Endothelial cell of umbilical vein (primary cell): Measurements from ENCODE around the gene RAB11FIP2.

ENCODE experiments used
- EZH2 ChIP-seq: IDR thresholded peaks from 2 replicates; pipeline ENCODE4 v1.6.1; 2012; ENCODE audit warnings: borderline replicate concordance, low read depth, mild to moderate bottlenecking, moderate library complexity, low read length, inconsistent platforms; ENCODE audit not compliant: severe bottlenecking
- GATA2 ChIP-seq: IDR thresholded peaks from 2 replicates; pipeline ENCODE4 v1.7.0; 2011; ENCODE audit warnings: low read depth, mild to moderate bottlenecking, moderate library complexity, mixed read lengths, low read length; ENCODE audit not compliant: insufficient read length, insufficient read depth
- POLR2A ChIP-seq: IDR thresholded peaks from 2 replicates; pipeline ENCODE4 v1.6.1; 2012; ENCODE audit warnings: low read depth, mild to moderate bottlenecking, control low read depth, low read length
- TF ChIP-seq, protein P1 (sequence below), 2 donors: IDR thresholded peaks; 1 replicate in 1 of 2; 2 replicates in 1 of 2; pipeline ENCODE4 v1.5.1; 2011; ENCODE audit warnings: low read length in 2 of 2, mild to moderate bottlenecking in 2 of 2, moderate library complexity in 2 of 2, control low read depth in 1 of 2, inconsistent platforms in 1 of 2, low read depth in 1 of 2; ENCODE audit not compliant: insufficient read depth in 1 of 2; ENCODE audit errors: extremely low read depth in 1 of 2
- TF ChIP-seq, protein P2 (sequence below): IDR thresholded peaks from 2 replicates; pipeline ENCODE4 v1.6.1; 2011; ENCODE audit not compliant: insufficient read depth, insufficient read length

DNA sequence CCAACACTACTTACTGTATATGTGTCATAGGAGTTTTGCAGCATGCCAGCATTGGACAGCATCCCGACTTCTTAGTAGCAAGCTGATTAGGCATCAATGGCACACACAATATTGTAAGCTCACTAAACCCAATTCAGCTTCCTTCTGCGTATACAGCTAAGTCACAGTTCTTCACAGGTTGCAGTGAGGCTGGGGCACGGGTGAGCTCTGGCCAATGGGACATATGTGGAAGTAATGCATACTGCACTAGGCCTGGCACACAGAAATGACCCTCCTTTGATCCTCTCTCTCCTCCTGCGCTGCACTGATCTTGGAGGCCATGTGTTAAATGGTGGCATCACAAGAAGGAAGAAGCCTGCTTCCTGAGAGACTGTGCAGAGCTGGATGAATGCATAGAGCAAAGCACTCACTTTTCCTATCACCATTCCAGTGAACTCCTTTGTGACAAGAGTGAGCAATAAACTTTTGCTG is 11.9 kb downstream of the RAB11FIP2 start:
- TF ChIP-seq, protein P1, sequence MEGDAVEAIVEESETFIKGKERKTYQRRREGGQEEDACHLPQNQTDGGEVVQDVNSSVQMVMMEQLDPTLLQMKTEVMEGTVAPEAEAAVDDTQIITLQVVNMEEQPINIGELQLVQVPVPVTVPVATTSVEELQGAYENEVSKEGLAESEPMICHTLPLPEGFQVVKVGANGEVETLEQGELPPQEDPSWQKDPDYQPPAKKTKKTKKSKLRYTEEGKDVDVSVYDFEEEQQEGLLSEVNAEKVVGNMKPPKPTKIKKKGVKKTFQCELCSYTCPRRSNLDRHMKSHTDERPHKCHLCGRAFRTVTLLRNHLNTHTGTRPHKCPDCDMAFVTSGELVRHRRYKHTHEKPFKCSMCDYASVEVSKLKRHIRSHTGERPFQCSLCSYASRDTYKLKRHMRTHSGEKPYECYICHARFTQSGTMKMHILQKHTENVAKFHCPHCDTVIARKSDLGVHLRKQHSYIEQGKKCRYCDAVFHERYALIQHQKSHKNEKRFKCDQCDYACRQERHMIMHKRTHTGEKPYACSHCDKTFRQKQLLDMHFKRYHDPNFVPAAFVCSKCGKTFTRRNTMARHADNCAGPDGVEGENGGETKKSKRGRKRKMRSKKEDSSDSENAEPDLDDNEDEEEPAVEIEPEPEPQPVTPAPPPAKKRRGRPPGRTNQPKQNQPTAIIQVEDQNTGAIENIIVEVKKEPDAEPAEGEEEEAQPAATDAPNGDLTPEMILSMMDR (IDR thresholded peaks at IDR 0.05; ENCODE audit: extremely low read depth in 1 of 2, insufficient read depth in 1 of 2, low read depth in 1 of 2, low read length in 2 of 2) = no peak
- TF ChIP-seq GATA2 = no peak
- TF ChIP-seq POLR2A = no peak
- TF ChIP-seq EZH2 = no peak
- TF ChIP-seq, protein P2, sequence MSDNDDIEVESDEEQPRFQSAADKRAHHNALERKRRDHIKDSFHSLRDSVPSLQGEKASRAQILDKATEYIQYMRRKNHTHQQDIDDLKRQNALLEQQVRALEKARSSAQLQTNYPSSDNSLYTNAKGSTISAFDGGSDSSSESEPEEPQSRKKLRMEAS = no peak
